Thyroid gland (tissue), 4 donors: ENCODE measurements around the gene FARS2. TPM values are rescaled to one million over a fixed set of nuclear protein-coding genes. Genes with fewer than 3 reads are reported as not detected.

Experiments
- DNase-seq, 2 donors: peaks; one replicate each; pipeline ENCODE4 v3.0.0-alpha.2; 2019
- H3K27ac ChIP-seq, 3 donors: fragments of 200-600 bp; sonication (generic); 1 replicate in 2 of 3; 2 replicates in 1 of 3; pipeline ENCODE4 v1.5.1; 2016 to 2019; ENCODE audit warnings: mild to moderate bottlenecking in 1 of 3, moderate library complexity in 1 of 3
- H3K27me3 ChIP-seq: fragments of 200-600 bp; sonication (generic); one replicate; pipeline ENCODE4 v1.5.1; 2019
- H3K36me3 ChIP-seq, 2 donors: fragments of 200-600 bp; sonication (generic); one replicate each; pipeline ENCODE4 v1.5.1; 2016 to 2019
- H3K4me1 ChIP-seq, 2 donors: fragments of 200-600 bp; sonication (generic); one replicate each; pipeline ENCODE4 v1.5.1; 2017 to 2019
- H3K4me3 ChIP-seq, 3 donors: fragments of 200-600 bp; sonication (generic); replicated peaks in 1 of 3; 1 replicate in 2 of 3; 2 replicates in 1 of 3; pipeline ENCODE4 v1.5.1; 2016; ENCODE audit warnings: mild to moderate bottlenecking in 1 of 3
- H3K9me3 ChIP-seq: fragments of 200-600 bp; sonication (generic); one replicate; pipeline ENCODE4 v1.5.1; 2017
- POLR2A ChIP-seq, 2 donors: fragments of 450-650 bp; IDR thresholded peaks; one replicate each; pipeline ENCODE4 v1.6.1; 2017; ENCODE audit warnings: antibody characterized with exemption in 2 of 2, mild to moderate bottlenecking in 2 of 2, moderate library complexity in 1 of 2
- WGBS, 2 donors: methylation state at CpG; one replicate each; pipeline ENCODE4 v1.1.5; 2017; 5-methylcytosine and 5-hydroxymethylcytosine counted together
- intact Hi-C: fragments of 100-400 bp; cut with DNase I; formaldehyde crosslinking; loops from one replicate; pipeline ENCODE4 v1.15.1; 2023
- total RNA-seq, 4 donors: library from RNA; depleted of rRNA; stranded (reverse); fragments of >200 nt; gene quantifications; one replicate each; pipeline ENCODE4 v1.2.3, GENCODE V29; 2016
- TF ChIP-seq, protein P1 (sequence below), 6 experiments: fragments of 200-600 bp in 3 of 6; fragments of 450-650 bp in 3 of 6; sonication (generic) in 3 of 6; IDR thresholded peaks; one replicate each; pipeline ENCODE4 v1.5.1; 2016 to 2019; ENCODE audit warnings: antibody characterized with exemption in 6 of 6, mild to moderate bottlenecking in 2 of 6, inconsistent platforms in 1 of 6, moderate library complexity in 1 of 6

FARS2 gene
- total RNA-seq, 4 donors from 2014 or later: 27.4 to 47.1 (median 34.2) TPM

DNA sequence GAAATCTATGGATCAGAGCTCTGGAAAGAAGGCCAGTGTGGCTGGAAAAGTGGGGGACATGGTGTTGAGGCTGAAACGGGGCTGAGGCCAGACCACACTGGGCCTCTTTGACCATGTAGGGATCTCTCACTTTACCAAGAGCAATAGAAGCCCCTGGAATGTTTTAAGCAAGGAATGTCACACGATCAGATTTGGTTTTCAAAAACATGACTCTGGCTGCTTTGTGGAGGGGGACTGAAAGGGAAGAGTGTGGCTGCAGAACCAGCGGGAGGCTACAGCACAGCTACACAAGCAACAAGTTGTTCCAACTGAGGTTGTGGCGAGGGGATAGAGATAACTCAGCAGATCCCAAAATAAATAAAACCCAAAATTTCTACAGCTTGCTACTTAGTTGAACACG is 399.5 kb downstream of the FARS2 start:
- no peak for DNase-seq
- intact Hi-C loops: no loop called here
- Histone ChIP-seq H3K27ac (no peak overlapping the region), H3K9me3 (no peaks in the 10 kb centered on the region), H3K4me3 (no peak overlapping the region), H3K27me3 (no peaks in the 10 kb centered on the region), H3K4me1 (peaks cover 4 to 38% of the 10 kb centered on the region in 2 donors), H3K36me3 (no peaks in the 10 kb centered on the region)
- TF ChIP-seq, protein P1, sequence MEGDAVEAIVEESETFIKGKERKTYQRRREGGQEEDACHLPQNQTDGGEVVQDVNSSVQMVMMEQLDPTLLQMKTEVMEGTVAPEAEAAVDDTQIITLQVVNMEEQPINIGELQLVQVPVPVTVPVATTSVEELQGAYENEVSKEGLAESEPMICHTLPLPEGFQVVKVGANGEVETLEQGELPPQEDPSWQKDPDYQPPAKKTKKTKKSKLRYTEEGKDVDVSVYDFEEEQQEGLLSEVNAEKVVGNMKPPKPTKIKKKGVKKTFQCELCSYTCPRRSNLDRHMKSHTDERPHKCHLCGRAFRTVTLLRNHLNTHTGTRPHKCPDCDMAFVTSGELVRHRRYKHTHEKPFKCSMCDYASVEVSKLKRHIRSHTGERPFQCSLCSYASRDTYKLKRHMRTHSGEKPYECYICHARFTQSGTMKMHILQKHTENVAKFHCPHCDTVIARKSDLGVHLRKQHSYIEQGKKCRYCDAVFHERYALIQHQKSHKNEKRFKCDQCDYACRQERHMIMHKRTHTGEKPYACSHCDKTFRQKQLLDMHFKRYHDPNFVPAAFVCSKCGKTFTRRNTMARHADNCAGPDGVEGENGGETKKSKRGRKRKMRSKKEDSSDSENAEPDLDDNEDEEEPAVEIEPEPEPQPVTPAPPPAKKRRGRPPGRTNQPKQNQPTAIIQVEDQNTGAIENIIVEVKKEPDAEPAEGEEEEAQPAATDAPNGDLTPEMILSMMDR (IDR thresholded peaks at IDR 0.05): no peak
- no peak for TF ChIP-seq POLR2A (IDR thresholded peaks at IDR 0.05)
- WGBS, 2 donors: 72 to 75% methylated on average over 5 of the region's 5 CpGs

DNA sequence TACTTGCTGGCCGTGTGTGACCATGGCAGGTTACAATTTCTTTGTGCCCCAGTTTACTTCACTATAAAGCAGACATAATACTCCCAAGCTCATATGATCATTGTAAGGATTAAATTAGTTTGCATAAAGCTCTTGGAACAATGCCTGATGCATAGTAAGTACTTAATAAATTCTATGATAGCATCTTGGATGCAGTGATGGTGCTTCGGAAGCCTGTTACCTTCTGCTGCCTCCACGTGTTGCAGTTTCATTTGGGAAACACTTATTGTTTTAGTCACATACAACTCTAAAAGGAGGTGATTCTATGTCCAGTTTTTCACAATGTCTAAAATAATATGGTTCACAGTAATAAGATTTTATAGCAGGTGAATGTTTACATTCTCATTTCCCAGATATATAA is 401.5 kb downstream of the FARS2 start:
- H3K4me1 ChIP-seq: peaks cover 4 to 29% of the 10 kb centered on the region in 2 donors
- no peaks in the 10 kb centered on the region for H3K9me3 ChIP-seq
- DNase-seq: no peak
- H3K27me3 ChIP-seq: no peaks in the 10 kb centered on the region
- intact Hi-C loops: no loop called here
- TF ChIP-seq, protein P1 (IDR thresholded peaks at IDR 0.05): no peak
- TF ChIP-seq POLR2A (IDR thresholded peaks at IDR 0.05): no peak
- 76 to 79% methylated on average over 3 of the region's 3 CpGs for WGBS, 2 donors
- no peaks in the 10 kb centered on the region for H3K36me3 ChIP-seq
- no peak overlapping the region for H3K4me3 ChIP-seq
- H3K27ac ChIP-seq: no peak overlapping the region

DNA sequence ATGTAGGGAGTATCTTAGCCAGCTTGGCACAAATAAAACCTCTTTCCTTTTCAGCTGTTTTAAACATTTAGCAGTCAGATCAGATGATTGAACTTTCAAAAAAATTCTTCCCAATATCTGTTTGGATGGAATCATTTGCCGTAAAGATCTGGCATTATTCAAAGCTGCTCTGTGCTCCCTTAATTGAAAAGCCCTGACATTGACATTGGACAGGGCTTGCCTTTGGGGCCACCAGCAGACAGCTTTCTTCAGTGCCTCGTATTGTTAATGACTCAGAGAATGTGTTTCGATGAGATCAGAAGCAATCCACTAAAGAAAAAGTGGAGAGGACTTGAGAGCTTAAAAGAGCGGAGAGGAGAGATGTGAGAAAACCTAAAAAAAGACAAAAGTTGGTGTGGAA is 401.9 kb downstream of the FARS2 start:
- Histone ChIP-seq H3K27ac (no peak overlapping the region), H3K4me3 (no peak overlapping the region), H3K36me3 (no peaks in the 10 kb centered on the region), H3K9me3 (no peaks in the 10 kb centered on the region), H3K4me1 (peaks cover 4 to 29% of the 10 kb centered on the region in 2 donors), H3K27me3 (no peaks in the 10 kb centered on the region)
- WGBS, 2 donors: 32 to 41% methylated on average over 4 of the region's 4 CpGs
- DNase-seq: no peak
- TF ChIP-seq POLR2A (IDR thresholded peaks at IDR 0.05): no peak
- TF ChIP-seq, protein P1 (IDR thresholded peaks at IDR 0.05): no peak
- intact Hi-C loops: no loop called here

DNA sequence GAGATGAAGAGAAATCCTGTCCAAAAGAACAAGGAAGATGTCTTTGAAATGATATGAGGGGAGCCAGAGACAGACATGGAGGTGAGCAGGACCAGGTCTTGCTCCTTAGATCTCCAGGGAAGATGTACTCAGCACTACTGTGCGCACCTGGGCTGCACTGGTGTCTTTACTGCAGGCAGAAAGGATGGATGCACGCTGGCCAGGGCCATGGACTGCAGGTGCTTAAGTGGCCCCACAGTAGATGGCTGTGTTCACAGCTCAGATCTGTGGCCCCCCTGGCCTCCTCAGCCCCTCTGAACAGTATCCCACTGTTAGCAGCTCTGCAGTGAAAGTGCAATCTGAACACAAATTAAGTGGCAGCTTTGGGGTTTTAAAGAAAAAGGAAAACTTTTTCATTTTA is 402.4 kb downstream of the FARS2 start:
- H3K4me1 ChIP-seq: peaks cover 4 to 29% of the 10 kb centered on the region in 2 donors
- 85 to 96% methylated on average over 2 of the region's 2 CpGs for WGBS, 2 donors
- H3K27me3 ChIP-seq: no peaks in the 10 kb centered on the region
- no peak overlapping the region for H3K27ac ChIP-seq
- H3K36me3 ChIP-seq: no peaks in the 10 kb centered on the region
- no peak for DNase-seq
- TF ChIP-seq, protein P1 (IDR thresholded peaks at IDR 0.05): no peak
- TF ChIP-seq POLR2A (IDR thresholded peaks at IDR 0.05): no peak
- intact Hi-C loops: no loop called here
- H3K4me3 ChIP-seq: no peak overlapping the region
- no peaks in the 10 kb centered on the region for H3K9me3 ChIP-seq

DNA sequence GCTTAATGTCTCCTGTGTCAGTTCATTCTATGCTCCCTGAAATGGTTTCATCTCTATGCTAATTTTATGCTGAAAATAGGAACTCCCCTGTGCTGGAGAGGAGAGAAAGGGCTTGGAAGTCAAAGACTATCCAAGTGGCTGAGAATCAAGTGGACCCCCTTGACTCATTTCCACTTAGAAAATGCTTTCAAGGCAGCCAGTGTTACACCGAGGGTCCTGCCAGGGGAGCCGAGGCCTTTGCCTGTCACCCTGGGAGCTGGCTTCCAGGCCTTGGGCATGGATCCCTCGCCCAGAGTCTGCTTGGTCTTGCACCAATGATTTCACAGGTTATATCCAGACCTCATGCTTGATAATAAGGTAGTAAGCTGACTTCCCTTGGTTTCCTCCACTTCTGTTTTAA is 402.8 kb downstream of the FARS2 start:
- H3K4me1 ChIP-seq: peaks cover 4 to 29% of the 10 kb centered on the region in 2 donors
- no peaks in the 10 kb centered on the region for H3K27me3 ChIP-seq
- WGBS, 2 donors: 71 to 91% methylated on average over 3 of the region's 3 CpGs
- no peak for DNase-seq
- no peak for TF ChIP-seq POLR2A (IDR thresholded peaks at IDR 0.05)
- TF ChIP-seq, protein P1 (IDR thresholded peaks at IDR 0.05): no peak
- no peak overlapping the region for H3K27ac ChIP-seq
- intact Hi-C loops: no loop called here
- H3K4me3 ChIP-seq: no peak overlapping the region
- no peaks in the 10 kb centered on the region for H3K36me3 ChIP-seq
- H3K9me3 ChIP-seq: no peaks in the 10 kb centered on the region
